NOMO-1 treated with DMSO at 0.1 percent for 48 hours (cell line): ENCODE measurements around the gene PAX3.

Experiments
- DNase-seq: peaks from one replicate; lab custom pipeline; 2025; ENCODE audit not compliant: unreplicated experiment; lab: John Stamatoyannopoulos, UW

PAX3 gene

GRCh38 chr2:222299906-222300725 is 1.3 kb upstream of the PAX3 start:
- DNase-seq, result no peak

GRCh38 chr2:222298001-222298310 is 842 bp downstream of the PAX3 start:
- DNase-seq, result no peak

DNA sequence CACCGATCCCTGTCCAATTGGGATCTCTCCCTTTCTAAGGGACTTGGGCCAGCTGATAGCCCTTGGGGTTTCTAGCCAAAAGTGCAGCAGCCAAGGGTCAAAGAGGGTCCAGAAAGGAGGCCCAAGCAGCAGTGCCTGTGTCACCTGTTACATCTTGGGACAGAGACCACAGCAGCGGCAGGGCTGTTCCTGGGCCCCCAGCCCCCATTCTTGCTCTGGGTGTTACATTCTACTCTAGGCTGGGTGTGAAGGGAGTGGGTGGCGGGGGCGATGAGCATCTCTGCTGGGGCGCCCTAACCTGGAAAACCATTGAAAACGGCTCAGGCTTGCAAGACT is 1.2 kb downstream of the PAX3 start:
- DNase-seq, result no peak

DNA sequence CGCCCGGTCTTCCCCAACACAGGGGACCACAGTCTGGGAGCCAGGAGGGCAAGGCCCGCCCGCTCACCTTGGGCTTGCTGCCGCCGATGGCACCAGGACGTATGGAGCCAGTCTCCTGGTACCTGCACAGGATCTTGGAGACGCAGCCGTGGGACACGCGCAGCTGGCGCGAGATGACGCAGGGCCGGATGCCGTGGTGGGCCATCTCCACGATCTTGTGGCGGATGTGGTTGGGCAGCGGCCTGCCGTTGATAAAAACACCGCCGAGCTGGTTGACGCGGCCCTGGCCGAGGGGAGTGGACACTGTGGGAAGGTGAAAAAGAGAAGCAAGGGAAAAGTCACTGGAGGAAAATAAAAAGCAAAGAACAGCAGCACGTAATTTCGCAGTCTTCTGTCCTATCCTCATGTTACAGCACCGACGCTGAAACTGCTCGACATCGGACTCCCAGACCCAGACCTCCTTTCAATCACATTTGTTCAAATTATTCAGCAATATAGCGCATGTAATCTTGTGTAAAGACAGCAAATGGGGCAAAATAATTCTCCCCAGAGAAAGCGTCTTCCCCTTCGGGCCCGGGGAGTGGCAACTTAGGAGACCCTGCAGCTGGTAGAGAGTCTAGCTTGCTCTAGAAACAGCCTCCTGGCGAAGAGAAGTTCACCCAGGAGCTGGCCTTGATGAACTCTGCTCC is 1.7 kb downstream of the PAX3 start:
- no peak for DNase-seq

DNA sequence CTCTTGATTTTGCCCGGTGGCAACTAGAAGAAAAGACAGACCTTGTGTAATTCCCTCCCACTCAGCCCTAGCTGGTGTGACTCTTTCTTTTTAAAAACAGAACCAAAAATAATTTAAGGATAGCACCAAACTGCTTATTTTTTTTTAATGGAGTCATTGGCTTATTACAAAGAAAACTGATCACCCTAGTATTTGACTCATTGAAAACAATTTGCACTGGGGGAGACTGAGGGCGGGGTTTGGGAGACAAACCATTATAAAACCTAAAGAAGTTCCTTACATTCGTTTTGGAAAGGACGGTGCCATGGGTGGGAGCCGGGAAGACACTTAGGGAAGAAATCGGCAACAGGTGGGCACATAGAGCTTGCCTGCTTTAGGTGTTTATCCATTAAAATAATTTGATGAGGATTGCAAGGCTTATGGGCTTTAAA is 2.5 kb downstream of the PAX3 start:
- DNase-seq, result no peak

DNA sequence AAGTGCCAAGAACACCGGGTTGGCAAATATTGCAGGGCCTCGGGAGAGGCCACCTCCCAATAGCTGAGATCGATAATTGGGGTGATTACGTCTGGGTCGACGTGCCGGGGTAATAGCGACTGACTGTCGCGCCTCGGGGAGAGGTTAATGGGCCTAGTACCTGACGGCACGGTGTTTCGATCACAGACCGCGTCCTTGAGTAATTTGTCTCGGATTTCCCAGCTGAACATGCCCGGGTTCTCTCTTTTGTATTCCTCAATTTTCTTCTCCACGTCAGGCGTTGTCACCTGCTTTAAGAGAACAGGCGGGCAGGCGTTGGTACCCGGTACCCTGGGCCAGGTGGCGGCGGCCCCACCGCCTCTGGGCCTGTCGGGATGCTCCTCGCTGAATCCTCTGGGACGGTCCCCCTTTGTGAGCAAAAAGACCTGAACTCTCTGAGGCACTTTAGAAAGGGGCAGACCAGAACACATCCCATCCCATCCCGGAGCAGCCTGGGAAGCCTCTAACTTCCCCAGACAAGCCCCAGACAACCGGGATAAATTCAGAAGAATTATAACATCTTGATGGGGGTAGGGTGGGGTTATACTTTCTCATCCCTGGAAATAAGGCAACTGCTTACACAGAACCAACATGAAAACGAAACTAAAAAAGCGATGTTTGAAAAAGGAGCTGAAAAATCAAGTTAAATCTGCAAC is 3.3 kb downstream of the PAX3 start:
- DNase-seq, result no peak

GRCh38 chr2:222294996-222295367 is 3.8 kb downstream of the PAX3 start:
- no peak for DNase-seq

DNA sequence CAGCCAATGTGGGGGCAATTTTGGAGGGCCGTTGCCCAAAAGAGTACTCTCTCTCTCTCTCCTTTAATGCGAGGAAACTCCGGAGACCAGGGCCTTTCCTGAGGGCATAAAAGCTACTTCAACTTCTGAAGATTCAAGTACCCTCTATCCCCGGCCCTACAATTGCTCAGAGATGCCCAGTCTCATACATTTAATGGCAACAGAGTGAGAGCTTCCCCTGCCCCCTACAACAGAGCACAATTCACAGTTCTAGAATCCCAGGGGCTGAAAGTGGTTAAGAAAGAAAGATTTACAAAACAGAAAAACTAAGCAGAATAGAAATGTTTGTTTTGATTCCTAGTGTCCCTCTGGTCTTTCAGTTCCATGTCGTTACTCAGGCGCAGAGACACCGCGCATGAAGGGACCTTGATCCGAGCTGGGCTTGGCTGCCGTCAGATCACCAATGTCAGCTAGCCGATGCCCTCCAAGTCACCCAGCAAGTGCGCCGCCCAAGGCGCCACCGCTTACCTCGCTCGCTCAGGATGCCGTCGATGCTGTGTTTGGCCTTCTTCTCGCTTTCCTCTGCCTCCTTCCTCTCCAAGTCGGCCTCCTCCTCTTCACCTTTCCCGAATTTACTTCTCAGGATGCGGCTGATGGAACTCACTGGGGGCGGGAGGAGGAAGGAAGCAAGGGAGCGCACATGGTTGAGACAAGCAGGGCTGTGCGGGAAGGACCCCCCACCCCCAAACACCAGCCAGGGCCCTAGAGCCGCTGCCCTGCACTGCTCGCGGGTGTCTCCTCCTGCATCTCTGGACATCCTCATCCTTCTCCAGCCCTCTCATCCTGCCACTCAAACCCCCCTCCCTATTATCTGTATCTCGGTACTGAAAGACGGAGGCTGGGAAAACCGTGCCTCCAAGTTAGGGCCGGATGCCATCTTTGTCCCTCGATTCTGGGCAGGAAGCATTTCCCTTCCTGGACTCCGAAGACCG is 4.9 kb downstream of the PAX3 start:
- DNase-seq, result no peak

- no peak for DNase-seq
These were observed 6.4 kb downstream of the PAX3 start for GRCh38 chr2:222292149-222293134.

DNA sequence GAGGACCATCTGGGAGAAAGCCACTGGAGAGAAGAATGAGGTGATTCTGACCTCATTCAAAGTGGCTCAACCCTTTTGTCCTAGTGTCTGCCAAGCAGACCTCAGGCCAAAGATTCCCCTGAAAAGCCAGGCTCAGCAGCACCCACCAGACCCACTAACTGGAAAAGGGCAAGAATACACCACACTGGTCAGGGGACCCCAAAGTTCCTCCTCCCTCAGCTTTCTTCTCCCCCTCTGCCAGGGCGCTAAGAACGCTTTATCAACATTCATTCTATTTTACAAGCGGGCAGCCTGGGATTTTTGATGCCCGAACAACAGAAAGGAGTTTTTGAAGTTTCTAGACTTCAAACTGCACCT is 7.3 kb downstream of the PAX3 start:
- no peak for DNase-seq

DNA sequence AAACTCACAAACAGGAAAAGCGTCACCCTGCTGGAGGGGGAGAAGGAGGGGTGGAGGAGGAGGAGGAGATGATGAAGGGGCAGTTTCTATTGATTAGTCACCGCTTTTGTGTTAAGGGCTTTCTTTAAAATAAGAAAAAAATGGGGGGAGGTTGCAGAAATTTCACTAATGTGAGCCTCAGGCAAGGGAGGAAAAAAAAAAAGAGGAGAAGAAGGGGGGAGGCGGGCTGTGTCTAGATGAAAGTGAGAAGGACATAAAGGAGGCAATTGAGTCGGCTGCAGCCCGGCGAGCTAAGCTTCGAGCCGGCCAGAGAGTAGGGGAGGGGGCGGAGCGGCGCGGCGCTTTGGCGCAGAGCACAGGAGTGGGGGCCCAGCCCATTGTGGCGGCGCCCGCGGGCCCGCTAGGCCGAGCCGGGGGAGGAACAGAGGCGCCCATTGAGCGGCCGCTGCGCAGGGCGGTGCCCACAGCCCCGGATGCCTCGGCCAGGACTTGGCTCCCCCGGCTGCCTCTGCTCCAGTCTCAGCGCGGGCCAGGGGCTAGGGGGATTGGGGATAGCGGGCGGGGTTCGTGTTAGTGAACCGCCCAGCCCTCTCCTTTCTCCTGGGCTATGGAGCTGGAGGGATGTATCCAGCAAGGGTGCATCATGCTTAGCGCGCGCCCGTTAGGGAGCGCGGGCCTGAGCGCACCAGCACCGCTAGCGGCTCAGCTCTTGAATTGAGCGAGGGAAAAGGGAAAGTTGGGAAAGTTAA is 7.9 kb downstream of the PAX3 start:
- DNase-seq, result no peak

GRCh38 chr2:222290401-222290735 is 8.4 kb downstream of the PAX3 start:
- no peak for DNase-seq

DNA sequence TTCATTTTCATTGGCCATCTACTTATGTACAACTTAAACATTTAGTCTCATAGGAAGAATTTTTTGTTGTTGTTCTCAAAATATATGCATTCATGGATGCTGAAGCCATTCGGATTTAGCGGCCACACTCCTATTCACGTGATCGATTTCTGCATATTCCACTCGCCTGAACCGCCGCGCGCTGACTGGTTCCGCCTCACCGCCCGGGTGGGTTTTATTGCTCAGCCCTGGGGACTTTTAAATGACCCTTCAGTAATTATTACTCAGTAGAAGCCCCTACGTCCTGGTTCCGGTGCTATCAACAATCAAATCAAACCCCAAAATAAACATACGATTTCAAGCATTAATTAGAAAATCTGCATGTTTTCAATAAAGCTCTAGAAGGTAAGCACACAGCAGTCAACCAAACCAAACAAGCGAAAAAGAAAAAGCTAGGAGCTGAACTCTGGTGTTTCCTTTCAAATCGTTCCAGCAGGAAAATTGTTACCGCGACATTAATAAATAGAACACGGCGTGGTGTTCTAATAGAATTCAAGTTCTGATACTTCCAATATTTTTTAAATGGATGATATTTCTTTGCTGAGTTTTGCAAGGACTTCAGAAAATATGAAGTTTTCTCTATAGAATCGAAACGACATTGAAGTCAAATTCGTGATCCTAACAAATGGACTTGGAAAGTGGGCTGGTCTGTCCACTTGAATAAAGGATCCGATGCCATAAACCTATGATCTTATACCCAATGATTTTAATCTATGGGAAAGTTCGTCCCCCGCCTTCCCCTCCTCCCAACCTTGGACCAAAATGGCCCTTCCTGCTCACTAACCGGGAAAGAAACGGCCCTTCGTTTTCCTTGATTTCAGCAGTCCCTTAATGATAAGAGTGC is 9.3 kb downstream of the PAX3 start:
- no peak for DNase-seq

GRCh38 chr2:222288590-222289277 is 10.1 kb downstream of the PAX3 start:
- peak; percentile 24 for DNase-seq

- DNase-seq, result no peak
These were observed 10.8 kb downstream of the PAX3 start for GRCh38 chr2:222287862-222288479.

DNA sequence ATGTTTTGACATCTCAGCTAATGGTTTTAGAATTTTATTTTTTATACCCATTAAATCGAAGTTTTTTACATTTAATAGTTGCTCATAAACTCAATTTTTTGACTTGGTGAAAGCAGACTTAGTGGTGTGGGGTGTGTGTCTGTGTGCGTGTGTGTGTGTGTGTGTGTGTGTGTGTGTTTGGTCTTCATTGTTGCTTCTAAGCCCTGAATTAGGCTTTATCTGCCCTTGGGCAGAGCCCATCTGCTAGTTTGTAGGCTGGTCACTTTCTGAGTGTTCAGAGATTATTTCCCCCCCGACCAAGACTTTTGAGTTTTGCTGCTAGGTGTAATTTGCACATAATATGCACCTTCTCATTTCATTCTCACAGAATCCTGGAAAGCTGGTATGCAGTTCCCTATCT is 14.3 kb downstream of the PAX3 start:
- no peak for DNase-seq

- no peak for DNase-seq
These were observed 15.2 kb downstream of the PAX3 start for GRCh38 chr2:222283634-222284033.
